Activated T-cell treated with anti-CD3 and anti-CD28 coated beads for 1 hour (primary cell): Measurements from ENCODE around the gene RASA3.
A peak's percentile ranks its signal among the peaks of the same experiment; 100 is the strongest.

ENCODE experiments used
- DNase-seq: peaks from one replicate; pipeline ENCODE4 v3.0.0-alpha.2; 2020; ENCODE audit warnings: low read depth

RASA3 gene

GRCh38 chr13:114054264-114054663 lies 78.2 kb downstream of the RASA3 start:
- no peak for DNase-seq

GRCh38 chr13:114053026-114053425 lies 79.4 kb downstream of the RASA3 start:
- no peak for DNase-seq

- no peak for DNase-seq
Measured at GRCh38 chr13:114050536-114051450, 81.6 kb downstream of the RASA3 start.

- DNase-seq = no peak
Measured at GRCh38 chr13:114049626-114050101, 82.8 kb downstream of the RASA3 start.

GRCh38 chr13:114049026-114049425 lies 83.4 kb downstream of the RASA3 start:
- peak; percentile 30 for DNase-seq

GRCh38 chr13:114048443-114048842 lies 84.0 kb downstream of the RASA3 start:
- no peak for DNase-seq

- no peak for DNase-seq
Measured at GRCh38 chr13:114047358-114047881, 85.0 kb downstream of the RASA3 start.

GRCh38 chr13:114046431-114046975 lies 85.9 kb downstream of the RASA3 start:
- no peak for DNase-seq

- DNase-seq = no peak
Measured at GRCh38 chr13:114045113-114045735, 87.2 kb downstream of the RASA3 start.

GRCh38 chr13:114044486-114044885 lies 87.9 kb downstream of the RASA3 start:
- DNase-seq = no peak

GRCh38 chr13:114043421-114044053 lies 88.9 kb downstream of the RASA3 start:
- no peak for DNase-seq

GRCh38 chr13:114042066-114042815 lies 90.2 kb downstream of the RASA3 start:
- no peak for DNase-seq

GRCh38 chr13:114041493-114041892 lies 90.9 kb downstream of the RASA3 start:
- no peak for DNase-seq

GRCh38 chr13:114039471-114040141 lies 92.8 kb downstream of the RASA3 start:
- DNase-seq = no peak

GRCh38 chr13:114038900-114039299 lies 93.5 kb downstream of the RASA3 start:
- DNase-seq = no peak

- DNase-seq = no peak
Measured at GRCh38 chr13:114038211-114038613, 94.2 kb downstream of the RASA3 start.

GRCh38 chr13:114037674-114038073 lies 94.7 kb downstream of the RASA3 start:
- no peak for DNase-seq

GRCh38 chr13:114035583-114036531 lies 96.6 kb downstream of the RASA3 start:
- no peak for DNase-seq

- DNase-seq = no peak
Measured at GRCh38 chr13:114035186-114035582, 97.2 kb downstream of the RASA3 start.

- no peak for DNase-seq
Measured at GRCh38 chr13:114034481-114034891, 97.9 kb downstream of the RASA3 start.
